Neural crest cell (in vitro differentiated cells): ENCODE measurements around the gene BTBD8. TPM values are rescaled to one million over a fixed set of nuclear protein-coding genes. Genes with fewer than 3 reads are reported as not detected.

Experiments used
- DNase-seq: peaks from one replicate; pipeline ENCODE4 v3.0.0; 2021; ENCODE audit warnings: low read depth, mixed read lengths, low spot score
- H3K27ac Mint-ChIP-seq: one replicate; pipeline ENCODE4 v1.8.0; 2021; ENCODE audit warnings: mild to moderate bottlenecking, mixed read lengths; ENCODE audit not compliant: unreplicated experiment
- H3K27me3 Mint-ChIP-seq: 2 replicates; pipeline ENCODE4 v1.8.0; 2021; ENCODE audit warnings: low read depth, mild to moderate bottlenecking, mixed read lengths
- H3K36me3 Mint-ChIP-seq: 2 replicates; pipeline ENCODE4 v1.8.0; 2021; ENCODE audit warnings: low read depth, mild to moderate bottlenecking, mixed read lengths
- H3K4me1 Mint-ChIP-seq: 2 replicates; pipeline ENCODE4 v1.8.0; 2021; ENCODE audit warnings: mixed read lengths
- H3K4me3 Mint-ChIP-seq: one replicate; pipeline ENCODE4 v1.8.0; 2021; ENCODE audit warnings: mild to moderate bottlenecking, mixed read lengths
- H3K9me3 Mint-ChIP-seq: 2 replicates; pipeline ENCODE4 v1.8.0; 2021; ENCODE audit warnings: mixed read lengths
- total RNA-seq: library from RNA; stranded (reverse); gene quantifications from 2 replicates; pipeline ENCODE4 v1.2.1, GENCODE V29; 2021
- TF ChIP-seq, protein P1 (sequence below): fragments of 200-600 bp; sonication (generic); conservative IDR thresholded peaks from 2 replicates; pipeline ENCODE4 v1.5.0; 2021; ENCODE audit warnings: antibody characterized with exemption, mild to moderate bottlenecking

Gene BTBD8
- total RNA-seq, 1 donor from 2014 or later, result 2.4 TPM

DNA sequence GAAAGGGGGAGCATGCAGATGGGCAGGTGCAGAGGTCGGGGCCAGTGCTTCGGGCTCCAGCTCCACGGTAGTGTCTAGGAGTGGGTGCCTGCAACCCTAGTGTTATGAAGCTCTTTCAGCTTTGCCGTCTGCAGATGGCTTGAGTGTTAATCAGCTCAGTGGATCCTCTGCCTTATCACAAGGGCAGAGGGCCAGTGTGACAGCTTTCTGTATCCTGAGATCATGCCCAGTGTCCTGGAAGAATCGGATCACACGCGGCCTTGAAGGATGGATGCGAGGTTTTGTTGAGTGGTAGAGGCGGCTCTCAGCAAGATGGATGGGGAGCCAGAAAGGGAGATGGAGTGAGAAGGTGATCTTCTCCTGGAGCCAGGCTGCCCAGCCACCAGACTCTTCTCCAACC lies 112.1 kb downstream of the BTBD8 start:
- TF ChIP-seq, protein P1, sequence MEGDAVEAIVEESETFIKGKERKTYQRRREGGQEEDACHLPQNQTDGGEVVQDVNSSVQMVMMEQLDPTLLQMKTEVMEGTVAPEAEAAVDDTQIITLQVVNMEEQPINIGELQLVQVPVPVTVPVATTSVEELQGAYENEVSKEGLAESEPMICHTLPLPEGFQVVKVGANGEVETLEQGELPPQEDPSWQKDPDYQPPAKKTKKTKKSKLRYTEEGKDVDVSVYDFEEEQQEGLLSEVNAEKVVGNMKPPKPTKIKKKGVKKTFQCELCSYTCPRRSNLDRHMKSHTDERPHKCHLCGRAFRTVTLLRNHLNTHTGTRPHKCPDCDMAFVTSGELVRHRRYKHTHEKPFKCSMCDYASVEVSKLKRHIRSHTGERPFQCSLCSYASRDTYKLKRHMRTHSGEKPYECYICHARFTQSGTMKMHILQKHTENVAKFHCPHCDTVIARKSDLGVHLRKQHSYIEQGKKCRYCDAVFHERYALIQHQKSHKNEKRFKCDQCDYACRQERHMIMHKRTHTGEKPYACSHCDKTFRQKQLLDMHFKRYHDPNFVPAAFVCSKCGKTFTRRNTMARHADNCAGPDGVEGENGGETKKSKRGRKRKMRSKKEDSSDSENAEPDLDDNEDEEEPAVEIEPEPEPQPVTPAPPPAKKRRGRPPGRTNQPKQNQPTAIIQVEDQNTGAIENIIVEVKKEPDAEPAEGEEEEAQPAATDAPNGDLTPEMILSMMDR, result no peak
- Mint-ChIP-seq H3K27ac (no peak overlapping the region), H3K36me3 (no peaks in the 10 kb centered on the region), H3K4me3 (no peak overlapping the region), H3K9me3 (no peaks in the 10 kb centered on the region), H3K4me1 (no peaks in the 10 kb centered on the region), H3K27me3 (no peaks in the 10 kb centered on the region)
- no peak for DNase-seq

DNA sequence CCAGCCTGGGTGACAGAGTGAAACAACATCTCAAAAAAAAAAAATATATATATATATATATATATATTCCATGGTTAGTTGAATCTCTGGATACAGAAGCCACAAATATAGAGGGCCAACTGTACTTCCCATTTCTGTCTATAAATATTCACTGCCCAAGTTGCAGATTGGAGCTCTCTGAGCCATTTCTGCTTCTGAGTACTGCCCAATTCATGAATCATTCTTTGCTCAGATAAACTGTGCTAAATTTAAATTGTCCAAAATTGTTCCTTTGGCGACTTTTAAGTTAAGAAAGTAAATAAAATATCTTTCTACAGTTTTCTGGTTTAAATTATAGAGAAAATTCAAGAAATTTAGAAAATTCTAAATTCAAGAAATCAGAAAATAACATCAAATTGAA lies 114.4 kb downstream of the BTBD8 start:
- TF ChIP-seq, protein P1, result no peak
- DNase-seq, result no peak
- no peak overlapping the region for H3K4me3 Mint-ChIP-seq
- no peaks in the 10 kb centered on the region for H3K4me1 Mint-ChIP-seq
- H3K36me3 Mint-ChIP-seq, result no peaks in the 10 kb centered on the region
- no peak overlapping the region for H3K27ac Mint-ChIP-seq
- no peaks in the 10 kb centered on the region for H3K27me3 Mint-ChIP-seq
- H3K9me3 Mint-ChIP-seq, result no peaks in the 10 kb centered on the region

DNA sequence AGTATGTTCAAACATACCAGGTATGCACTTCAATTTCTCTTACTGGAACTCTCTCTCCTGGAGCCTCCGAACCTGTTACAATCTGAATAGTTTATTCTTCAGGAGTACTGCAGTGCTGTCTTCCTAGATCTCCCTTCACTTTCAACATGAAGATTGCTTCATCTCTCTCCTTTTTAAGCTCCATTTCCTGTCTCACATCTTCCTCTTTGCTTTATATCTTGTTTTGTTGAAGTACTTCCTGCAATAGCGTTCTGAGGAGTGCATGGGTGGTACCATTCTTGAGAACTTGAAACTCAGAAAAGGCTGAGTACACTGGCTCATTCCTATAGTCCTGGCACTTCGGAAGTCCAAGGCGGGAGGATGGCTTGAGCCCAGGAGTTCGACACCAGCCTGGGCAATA lies 121.8 kb downstream of the BTBD8 start:
- Mint-ChIP-seq H3K27ac (no peak overlapping the region), H3K36me3 (peaks cover 3% of the 10 kb centered on the region), H3K4me3 (no peak overlapping the region), H3K27me3 (no peaks in the 10 kb centered on the region), H3K9me3 (peaks cover 5% of the 10 kb centered on the region), H3K4me1 (no peaks in the 10 kb centered on the region)
- no peak for DNase-seq
- TF ChIP-seq, protein P1, result no peak

DNA sequence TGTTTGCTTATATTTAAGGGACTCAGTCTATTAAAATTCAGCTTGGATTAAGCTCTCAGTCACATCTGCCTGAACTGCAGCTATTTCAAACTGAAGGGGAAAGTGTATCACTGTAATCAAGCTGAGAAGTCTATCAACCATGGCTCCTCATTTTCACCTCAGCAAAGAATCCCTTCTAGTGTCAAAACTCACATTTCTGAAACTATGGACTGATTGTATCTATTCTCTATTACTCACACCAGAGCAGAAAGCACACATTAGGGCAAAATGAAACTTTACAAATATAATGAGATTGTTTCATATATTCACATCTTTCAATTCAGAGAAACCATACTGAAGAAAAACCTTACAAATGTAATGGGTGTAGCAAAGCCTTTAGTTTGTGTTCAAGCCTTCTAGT lies 123.0 kb downstream of the BTBD8 start:
- Mint-ChIP-seq H3K36me3 (peaks cover 3% of the 10 kb centered on the region), H3K9me3 (peaks cover 5% of the 10 kb centered on the region), H3K27ac (no peak overlapping the region), H3K27me3 (no peaks in the 10 kb centered on the region), H3K4me1 (no peaks in the 10 kb centered on the region), H3K4me3 (no peak overlapping the region)
- TF ChIP-seq, protein P1, result no peak
- no peak for DNase-seq

DNA sequence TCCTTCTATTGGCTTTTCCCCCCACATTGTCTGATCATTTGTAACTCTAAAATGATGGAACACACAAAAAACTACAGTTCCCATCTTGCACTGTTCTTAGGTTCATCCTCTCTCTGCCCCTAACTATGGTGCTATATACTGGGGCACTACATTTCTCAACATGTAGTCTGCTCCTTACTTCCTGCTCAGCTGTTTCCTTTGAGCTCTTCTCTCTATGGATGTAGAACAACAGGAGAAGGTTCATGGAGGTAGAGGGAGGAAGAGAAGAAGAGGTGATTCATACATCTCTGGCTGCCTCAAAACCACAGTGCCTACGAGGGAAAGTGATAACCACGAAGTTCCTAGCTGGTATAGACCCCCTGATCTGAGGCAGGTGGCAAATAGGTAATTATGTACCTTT lies 130.6 kb downstream of the BTBD8 start:
- Mint-ChIP-seq H3K27me3 (no peaks in the 10 kb centered on the region), H3K9me3 (peaks cover 3% of the 10 kb centered on the region), H3K36me3 (no peaks in the 10 kb centered on the region), H3K27ac (no peak overlapping the region), H3K4me1 (no peaks in the 10 kb centered on the region), H3K4me3 (no peak overlapping the region)
- no peak for DNase-seq
- TF ChIP-seq, protein P1, result no peak

DNA sequence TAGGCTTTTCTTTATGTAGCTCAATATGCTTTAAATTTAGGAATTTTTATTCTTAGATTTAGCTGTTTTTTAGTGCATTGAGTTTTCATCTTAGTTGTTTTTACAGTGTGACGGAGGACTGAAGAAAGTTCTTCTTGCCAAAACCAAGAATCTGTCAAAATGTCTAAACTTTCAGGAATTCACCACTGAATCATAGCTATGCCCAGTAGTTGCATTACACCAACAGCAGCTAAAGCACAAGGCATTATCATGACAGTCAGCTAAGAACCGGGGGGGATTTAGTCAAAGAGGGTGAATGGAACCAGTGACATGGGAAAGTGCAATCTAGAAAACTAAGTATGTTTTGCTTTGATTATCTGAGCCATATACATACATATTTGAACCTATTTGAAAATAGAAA lies 131.0 kb downstream of the BTBD8 start:
- DNase-seq, result no peak
- no peaks in the 10 kb centered on the region for H3K36me3 Mint-ChIP-seq
- TF ChIP-seq, protein P1, result no peak
- H3K4me3 Mint-ChIP-seq, result no peak overlapping the region
- H3K4me1 Mint-ChIP-seq, result no peaks in the 10 kb centered on the region
- H3K27me3 Mint-ChIP-seq, result no peaks in the 10 kb centered on the region
- no peaks in the 10 kb centered on the region for H3K9me3 Mint-ChIP-seq
- H3K27ac Mint-ChIP-seq, result no peak overlapping the region
